ENCODE data around the gene KCTD4. TPM values are rescaled to one million over a fixed set of nuclear protein-coding genes. Genes with fewer than 3 reads are reported as not detected.
"Not testable (repeated sequence)": the region's sequence is repeated elsewhere in the genome, so short reads cannot be mapped to it uniquely, and the experiment has no call there.

Gene KCTD4
- not detected for total RNA-seq

DNA sequence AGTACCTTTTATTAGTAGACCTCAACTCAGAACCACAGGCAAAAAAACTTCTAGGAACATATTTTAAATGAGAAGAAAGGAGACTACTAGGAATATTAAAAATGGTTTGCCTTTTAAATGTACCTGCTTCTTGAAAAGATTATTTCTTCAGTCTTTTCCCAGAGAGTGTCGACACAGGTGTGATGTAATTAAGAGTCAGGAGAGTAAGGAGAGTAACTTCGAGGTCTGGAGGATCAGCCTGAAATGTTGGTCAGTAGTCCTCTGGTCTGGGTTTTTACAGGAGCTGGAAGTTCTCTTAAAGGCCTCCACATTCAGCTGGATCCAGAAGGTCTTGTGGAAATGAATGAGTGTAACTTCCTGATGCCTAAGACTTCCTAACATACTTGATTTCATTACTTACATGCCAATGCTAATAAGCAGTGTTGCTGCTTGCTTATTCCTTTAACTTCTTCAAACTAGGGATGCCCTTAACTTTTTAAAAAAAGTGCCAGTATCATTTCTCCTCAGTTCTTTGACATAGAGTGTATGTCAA, at the start of gene KCTD4:
Gene KCTD4 (minus strand): TSS at position 345 of the 532 bp plus-strand sequence. CDS start 6,478 bp downstream, outside the sequence.
- TF ChIP-seq, protein P1, sequence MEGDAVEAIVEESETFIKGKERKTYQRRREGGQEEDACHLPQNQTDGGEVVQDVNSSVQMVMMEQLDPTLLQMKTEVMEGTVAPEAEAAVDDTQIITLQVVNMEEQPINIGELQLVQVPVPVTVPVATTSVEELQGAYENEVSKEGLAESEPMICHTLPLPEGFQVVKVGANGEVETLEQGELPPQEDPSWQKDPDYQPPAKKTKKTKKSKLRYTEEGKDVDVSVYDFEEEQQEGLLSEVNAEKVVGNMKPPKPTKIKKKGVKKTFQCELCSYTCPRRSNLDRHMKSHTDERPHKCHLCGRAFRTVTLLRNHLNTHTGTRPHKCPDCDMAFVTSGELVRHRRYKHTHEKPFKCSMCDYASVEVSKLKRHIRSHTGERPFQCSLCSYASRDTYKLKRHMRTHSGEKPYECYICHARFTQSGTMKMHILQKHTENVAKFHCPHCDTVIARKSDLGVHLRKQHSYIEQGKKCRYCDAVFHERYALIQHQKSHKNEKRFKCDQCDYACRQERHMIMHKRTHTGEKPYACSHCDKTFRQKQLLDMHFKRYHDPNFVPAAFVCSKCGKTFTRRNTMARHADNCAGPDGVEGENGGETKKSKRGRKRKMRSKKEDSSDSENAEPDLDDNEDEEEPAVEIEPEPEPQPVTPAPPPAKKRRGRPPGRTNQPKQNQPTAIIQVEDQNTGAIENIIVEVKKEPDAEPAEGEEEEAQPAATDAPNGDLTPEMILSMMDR (IDR thresholded peaks at IDR 0.05): no peak
- Mint-ChIP-seq H3K4me1 (ENCODE audit: low read depth) (peaks cover 22% of the 10 kb centered on the region), H3K36me3 (ENCODE audit: low read depth) (peaks cover 16% of the 10 kb centered on the region), H3K9me3 (no peaks in the 10 kb centered on the region), H3K27ac (no peak within 1 kb of the TSS), H3K4me3 (no peak within 1 kb of the TSS), H3K27me3 (no peaks in the 10 kb centered on the region)
- DNase-seq (no peak), ATAC-seq (no peak)
- ChIA-PET CTCF (interaction anchor here (1.4 kb wide), 1 partner anchor 22 kb away, joined by 3 read pairs; no protein-coding TSS in a partner anchor), POLR2A (no interaction called here)
- intact Hi-C loops (cut with micrococcal nuclease): no loop called here

DNA sequence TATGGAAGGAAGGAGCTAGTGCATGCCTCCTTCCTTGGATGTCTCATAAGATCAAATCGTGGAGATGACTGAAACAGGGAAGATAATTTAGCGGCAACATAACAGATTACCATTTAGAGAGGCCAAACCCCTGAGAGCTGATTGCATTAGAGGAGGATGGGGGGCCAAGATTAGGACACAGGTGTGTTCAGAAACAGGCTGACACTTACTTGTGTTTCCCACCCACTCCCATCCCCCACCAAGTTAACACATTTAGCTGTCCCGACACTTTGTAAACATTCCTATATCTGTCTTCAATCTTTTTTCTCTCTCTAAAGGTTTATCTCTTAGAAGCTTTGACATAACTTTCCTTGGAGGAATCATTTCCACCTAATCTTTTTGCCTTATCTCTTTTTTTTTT, 48.8 kb upstream of the KCTD4 start:
- ATAC-seq: no peak
- no peak overlapping the region for H3K27ac Mint-ChIP-seq
- TF ChIP-seq, protein P1 (IDR thresholded peaks at IDR 0.05): no peak
- CTCF ChIA-PET: no interaction called here
- H3K27me3 Mint-ChIP-seq: no peaks in the 10 kb centered on the region
- no peak for DNase-seq
- H3K4me3 Mint-ChIP-seq: no peak overlapping the region
- H3K9me3 Mint-ChIP-seq: no peaks in the 10 kb centered on the region
- intact Hi-C loops (cut with micrococcal nuclease): no loop called here
- POLR2A ChIA-PET: no interaction called here
- peaks cover 8% of the 10 kb centered on the region for H3K36me3 Mint-ChIP-seq (ENCODE audit: low read depth)
- H3K4me1 Mint-ChIP-seq (ENCODE audit: low read depth): peaks cover 4% of the 10 kb centered on the region

DNA sequence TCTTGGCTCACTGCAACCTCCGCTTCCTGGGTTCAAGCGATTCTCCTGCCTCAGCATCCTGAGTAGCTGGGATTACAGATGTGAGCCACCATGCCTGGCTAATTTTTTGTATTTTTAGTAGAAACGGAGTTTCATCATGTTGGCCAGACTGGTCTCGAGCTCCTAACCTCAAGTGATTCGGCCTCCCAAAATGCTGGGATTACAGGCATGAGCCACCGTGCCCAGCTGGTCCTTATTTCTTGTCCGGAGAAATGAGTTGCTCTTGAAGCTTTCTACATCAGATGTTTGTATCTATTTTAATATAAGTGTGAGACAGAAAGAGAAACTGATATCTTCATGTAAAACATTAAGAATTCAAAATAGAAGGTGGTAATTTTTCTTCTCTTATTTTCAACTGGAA, 43.9 kb upstream of the KCTD4 start:
- H3K27ac Mint-ChIP-seq; DNase-seq; H3K36me3 Mint-ChIP-seq (ENCODE audit: low read depth); CTCF ChIA-PET; H3K27me3 Mint-ChIP-seq; POLR2A ChIA-PET; H3K4me1 Mint-ChIP-seq (ENCODE audit: low read depth); H3K9me3 Mint-ChIP-seq; intact Hi-C loops (cut with micrococcal nuclease); H3K4me3 Mint-ChIP-seq; ATAC-seq: not testable (repeated sequence)

DNA sequence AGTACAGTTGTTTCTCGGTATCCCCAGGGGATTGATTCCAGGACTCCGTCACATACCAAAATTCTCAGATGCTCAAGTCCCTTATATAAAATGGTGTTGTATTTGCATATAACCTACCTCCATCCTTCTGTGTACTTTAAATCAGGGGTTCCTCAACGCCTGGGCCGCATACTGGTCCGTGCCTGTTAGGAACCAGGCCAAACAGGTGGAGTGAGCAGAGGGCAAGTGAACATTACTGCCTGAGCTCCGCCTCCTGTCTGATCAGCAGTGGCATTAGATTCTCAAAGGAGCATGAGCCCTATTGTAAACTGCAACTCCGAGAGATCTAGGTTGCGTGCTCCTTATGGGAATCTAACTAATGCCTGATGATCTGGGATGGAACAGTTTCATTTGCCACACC, 42.2 kb upstream of the KCTD4 start:
- TF ChIP-seq, protein P1 (IDR thresholded peaks at IDR 0.05): no peak
- no peaks in the 10 kb centered on the region for H3K9me3 Mint-ChIP-seq
- no peak overlapping the region for H3K27ac Mint-ChIP-seq
- peaks cover 9% of the 10 kb centered on the region for H3K4me1 Mint-ChIP-seq (ENCODE audit: low read depth)
- ATAC-seq: no peak
- H3K27me3 Mint-ChIP-seq: no peaks in the 10 kb centered on the region
- H3K36me3 Mint-ChIP-seq (ENCODE audit: low read depth): no peaks in the 10 kb centered on the region
- DNase-seq: no peak
- H3K4me3 Mint-ChIP-seq: no peak overlapping the region
- CTCF ChIA-PET: no interaction called here
- intact Hi-C loops (cut with micrococcal nuclease): no loop called here
- POLR2A ChIA-PET: no interaction called here

DNA sequence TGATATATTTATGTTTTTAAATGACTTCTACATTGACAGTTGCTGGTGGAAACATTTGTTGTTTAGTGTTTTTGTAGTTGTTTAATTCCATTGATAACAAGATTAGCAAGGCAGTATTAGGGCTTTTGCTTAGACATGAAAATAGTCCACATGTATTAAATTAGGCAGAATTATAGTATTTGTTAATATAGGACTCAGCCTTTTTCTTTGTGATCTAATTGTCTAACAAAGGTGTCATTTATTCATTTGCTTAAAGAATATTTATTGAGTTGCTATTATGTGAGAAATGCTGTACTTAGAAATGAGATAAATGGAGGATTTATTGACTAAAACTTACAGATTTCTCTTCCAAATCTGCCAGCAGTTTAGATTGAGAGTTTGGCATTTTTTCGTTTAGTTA, 41.7 kb upstream of the KCTD4 start:
- intact Hi-C loops (cut with micrococcal nuclease): no loop called here
- Mint-ChIP-seq H3K27ac (no peak overlapping the region), H3K9me3 (no peaks in the 10 kb centered on the region), H3K4me1 (ENCODE audit: low read depth) (peaks cover 9% of the 10 kb centered on the region), H3K4me3 (no peak overlapping the region), H3K27me3 (no peaks in the 10 kb centered on the region), H3K36me3 (ENCODE audit: low read depth) (no peaks in the 10 kb centered on the region)
- ChIA-PET CTCF (no interaction called here), POLR2A (no interaction called here)
- DNase-seq: no peak
- ATAC-seq: no peak
- TF ChIP-seq, protein P1 (IDR thresholded peaks at IDR 0.05): no peak

DNA sequence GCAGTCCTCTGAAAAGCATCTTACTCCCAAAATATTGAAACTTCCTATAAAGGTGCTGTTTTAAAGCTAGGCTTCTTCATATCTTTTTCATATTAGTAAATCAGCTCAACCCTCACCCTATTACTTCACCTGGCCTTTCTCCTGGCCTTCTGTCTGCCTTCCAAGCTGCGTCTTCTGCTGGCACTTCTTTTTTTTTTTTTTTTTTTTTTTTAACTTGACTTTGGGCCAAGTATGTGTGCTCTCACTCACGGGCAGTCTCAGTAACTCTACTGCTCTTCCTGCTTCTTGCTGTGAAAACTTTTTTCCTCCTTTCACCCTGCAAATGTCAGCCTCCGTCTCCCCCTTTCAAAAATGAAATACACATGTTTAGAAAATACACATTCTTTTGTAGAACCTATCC, 41.2 kb upstream of the KCTD4 start:
- ChIA-PET CTCF (no interaction called here), POLR2A (no interaction called here)
- Mint-ChIP-seq H3K9me3 (no peaks in the 10 kb centered on the region), H3K4me3 (no peak overlapping the region), H3K27ac (no peak overlapping the region), H3K36me3 (ENCODE audit: low read depth) (no peaks in the 10 kb centered on the region), H3K27me3 (no peaks in the 10 kb centered on the region), H3K4me1 (ENCODE audit: low read depth) (peaks cover 9% of the 10 kb centered on the region)
- TF ChIP-seq, protein P1 (IDR thresholded peaks at IDR 0.05): no peak
- intact Hi-C loops (cut with micrococcal nuclease): no loop called here
- DNase-seq (no peak), ATAC-seq (no peak)
